Measurements from ENCODE around the gene TMEM121B.
A peak's percentile ranks its signal among the peaks of the same experiment; 100 is the strongest.

Gene TMEM121B

DNA sequence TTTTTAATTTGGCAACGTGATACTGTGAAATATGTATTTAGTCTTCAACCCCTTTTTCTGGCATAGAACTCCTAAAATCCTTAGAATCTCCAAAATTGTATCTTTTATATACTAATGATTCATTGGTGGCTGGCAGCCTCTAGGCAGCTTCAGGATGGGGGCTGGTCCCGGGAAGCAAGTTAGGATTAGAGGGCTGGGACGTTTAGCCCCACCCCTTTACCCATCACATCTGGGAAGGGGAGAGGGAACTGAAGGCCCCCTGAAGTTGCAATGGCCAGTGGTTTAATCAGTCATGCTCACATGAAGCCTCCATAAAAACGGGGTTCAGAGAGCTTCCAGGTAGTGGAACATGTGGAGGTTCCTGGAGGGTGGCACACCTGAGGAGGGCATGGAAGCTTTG lies 29.3 kb downstream of the TMEM121B start:
- DNase-seq (ENCODE audit: low read depth) = no peak

DNA sequence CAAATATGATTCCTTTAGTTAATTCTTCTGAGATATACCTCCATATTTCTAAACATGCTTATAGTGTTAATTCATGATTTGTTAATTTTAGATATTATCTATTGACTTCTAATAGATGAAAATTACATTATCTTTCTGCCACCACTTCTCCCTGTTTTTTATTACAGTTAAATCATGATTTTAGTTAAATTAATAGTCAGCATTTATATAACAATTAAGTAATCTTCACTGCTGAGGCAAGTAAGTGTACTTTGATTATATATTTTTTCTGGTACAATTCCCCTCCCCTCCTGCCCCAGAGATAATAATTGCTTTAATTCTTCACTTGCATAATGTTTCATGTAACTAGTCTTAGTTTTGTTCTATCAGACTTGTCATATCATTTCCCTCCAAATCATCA lies 30.6 kb downstream of the TMEM121B start:
- no peak for DNase-seq (ENCODE audit: low read depth)

DNA sequence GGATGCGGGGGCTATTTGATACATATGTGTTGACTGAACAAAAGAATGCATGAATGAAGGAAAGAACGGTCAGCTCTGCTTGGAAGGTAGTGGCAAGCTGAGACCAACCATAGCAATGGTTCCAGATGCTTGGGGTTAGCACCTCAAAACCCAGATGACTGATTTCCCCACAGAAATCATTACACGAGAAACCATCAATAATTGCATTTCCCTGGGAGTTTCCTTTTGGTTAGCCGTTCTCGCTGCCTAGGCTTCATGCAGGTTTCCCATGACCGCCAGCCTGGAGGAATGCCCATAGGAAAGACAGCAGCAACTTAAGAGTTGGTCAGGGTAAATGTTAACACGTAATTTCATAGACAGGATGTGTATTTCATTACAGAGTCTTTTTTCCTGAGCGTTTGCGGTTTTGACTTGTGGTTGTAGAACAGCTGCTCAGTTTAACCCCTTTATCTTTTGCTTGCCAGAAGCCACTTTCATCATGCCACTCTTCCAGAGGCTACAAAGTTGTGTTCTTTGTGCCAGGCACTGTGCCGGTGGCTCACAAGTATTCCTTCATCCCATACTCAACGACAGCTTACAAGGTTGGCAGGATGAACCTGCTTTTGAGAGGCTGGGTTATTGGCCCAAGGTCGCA lies 33.5 kb downstream of the TMEM121B start:
- DNase-seq (ENCODE audit: low read depth) = no peak

DNA sequence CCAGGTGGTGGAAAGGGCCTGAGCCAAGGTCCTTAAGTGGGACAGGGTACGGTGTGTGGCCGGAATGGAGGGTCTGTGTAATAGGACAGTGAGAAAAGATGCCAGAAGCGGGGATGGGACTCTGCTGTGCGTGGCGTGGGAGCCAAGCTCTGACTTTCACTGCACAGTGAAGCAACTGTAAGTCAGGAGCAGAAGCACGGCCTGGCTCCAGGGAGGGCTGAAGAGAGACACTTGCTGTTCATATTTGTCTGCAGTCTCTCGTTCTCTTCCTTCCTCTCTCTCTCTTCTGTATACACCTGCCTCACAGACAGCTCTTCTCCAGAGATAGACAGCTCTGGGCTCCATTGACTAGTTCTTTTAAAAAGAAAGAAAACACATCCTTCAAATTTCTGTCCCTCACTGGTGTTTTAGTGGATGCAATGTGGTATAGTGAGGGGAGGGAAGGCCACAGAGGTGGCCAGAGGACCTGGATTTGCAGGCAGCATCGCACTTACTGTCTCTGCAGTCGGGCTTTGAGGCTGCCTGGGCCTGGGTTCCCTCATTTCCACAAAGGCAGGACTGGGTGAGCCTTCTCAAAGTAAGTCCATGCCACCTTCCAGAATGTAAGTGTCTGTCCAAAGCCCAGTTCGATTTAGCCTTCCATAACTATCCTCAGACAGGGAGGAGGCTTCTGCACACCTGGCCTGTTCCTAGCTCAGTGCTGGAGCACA lies 34.2 kb downstream of the TMEM121B start:
- DNase-seq (ENCODE audit: low read depth) = no peak

DNA sequence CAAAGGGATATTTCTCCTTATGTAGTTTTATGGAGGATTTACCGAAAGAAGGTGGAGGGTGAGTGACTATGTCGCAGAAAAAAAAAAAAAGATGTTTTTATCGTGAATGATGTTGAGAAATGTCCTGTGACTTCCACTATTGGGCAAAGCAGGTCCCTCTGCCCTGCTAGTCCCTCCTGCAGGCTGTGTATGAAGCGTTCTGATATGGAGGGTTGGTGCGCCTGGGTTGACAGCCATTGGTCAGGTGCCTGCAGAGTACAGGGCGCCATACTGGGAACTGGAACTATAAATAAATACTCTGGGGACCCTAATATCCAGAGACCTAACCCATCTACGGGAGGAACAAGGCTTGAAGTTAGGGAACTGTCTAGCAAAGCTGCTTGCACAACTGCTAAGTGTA lies 34.9 kb downstream of the TMEM121B start:
- DNase-seq (ENCODE audit: low read depth) = no peak

DNA sequence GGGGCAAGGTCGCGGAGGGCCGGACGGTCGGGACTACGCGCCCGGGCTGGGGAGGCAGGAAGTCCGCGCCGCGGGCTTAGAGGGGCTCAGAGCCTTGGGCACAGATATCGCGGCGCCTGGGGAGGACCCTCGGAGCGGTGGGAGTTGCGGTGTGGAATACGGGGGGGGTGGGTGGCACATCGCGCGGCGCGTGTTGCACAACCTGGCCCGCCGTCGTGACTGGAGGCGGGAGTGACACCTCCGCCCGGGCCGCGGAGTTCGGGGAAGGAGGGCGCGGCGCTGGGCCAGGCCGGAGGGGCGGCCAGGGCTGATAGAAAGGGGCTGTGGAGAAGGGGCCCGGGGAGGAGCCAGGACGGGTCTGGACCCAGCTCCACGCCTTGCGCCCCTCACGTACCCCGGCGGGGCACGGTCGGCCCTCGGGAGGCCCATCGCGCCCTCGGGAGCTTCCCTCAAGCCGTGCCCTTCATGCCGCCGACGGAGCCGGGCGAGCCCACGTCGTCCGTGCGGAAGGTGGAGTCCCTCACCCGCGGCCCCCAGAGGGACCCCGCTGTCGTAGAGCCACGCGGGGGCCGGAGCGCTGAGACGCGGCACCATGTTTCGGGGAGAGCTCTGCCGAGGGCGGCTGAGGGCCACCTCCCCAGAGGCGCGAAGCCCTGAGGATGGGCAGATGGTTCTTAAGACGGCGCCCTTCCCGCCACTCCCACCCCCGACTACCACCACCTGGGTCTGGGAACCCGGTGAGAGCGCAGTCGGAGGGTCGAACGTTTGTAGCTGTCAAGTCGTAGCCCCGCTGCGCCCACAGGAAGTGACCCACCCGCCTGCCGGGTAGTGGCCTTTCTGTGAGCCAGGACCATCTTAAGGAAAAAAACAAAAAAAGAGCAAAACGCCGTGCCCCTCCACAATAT lies 35.6 kb downstream of the TMEM121B start:
- no peak for DNase-seq (ENCODE audit: low read depth)

DNA sequence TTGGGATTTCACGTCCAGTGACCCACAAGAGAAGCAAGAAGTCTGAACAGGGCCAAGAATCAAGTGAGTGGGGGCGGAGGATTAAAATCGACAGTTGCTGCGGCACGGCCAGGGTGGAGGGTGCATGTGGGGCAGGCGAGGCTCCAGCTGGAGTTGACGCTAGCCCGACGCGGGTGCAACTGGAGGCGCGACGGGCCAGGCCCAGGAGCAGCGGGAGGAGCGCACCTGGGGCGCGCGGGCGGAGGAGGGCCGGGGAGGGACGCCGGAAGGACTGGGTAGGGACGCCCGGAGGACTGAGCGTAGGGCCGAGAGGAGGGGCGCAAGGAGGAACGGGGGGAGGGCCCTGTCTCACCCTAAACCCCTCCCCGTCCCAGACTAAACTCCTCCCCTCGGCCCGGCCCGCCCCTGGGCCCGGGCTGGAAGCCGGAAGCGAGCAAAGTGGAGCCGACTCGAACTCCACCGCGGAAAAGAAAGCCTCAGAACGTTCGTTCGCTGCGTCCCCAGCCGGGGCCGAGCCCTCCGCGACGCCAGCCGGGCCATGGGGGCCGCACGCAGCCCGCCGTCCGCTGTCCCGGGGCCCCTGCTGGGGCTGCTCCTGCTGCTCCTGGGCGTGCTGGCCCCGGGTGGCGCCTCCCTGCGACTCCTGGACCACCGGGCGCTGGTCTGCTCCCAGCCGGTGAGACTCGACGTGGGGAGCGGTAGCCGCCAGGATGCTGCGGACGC lies 36.4 kb downstream of the TMEM121B start, which contains the start of gene IL17RA:
Gene IL17RA, plus strand, starts transcription at position 447 of the 723 bp plus-strand sequence. Its CDS starts 92 bp downstream, at position 539.
- DNase-seq (ENCODE audit: low read depth) = peak; percentile 91

DNA sequence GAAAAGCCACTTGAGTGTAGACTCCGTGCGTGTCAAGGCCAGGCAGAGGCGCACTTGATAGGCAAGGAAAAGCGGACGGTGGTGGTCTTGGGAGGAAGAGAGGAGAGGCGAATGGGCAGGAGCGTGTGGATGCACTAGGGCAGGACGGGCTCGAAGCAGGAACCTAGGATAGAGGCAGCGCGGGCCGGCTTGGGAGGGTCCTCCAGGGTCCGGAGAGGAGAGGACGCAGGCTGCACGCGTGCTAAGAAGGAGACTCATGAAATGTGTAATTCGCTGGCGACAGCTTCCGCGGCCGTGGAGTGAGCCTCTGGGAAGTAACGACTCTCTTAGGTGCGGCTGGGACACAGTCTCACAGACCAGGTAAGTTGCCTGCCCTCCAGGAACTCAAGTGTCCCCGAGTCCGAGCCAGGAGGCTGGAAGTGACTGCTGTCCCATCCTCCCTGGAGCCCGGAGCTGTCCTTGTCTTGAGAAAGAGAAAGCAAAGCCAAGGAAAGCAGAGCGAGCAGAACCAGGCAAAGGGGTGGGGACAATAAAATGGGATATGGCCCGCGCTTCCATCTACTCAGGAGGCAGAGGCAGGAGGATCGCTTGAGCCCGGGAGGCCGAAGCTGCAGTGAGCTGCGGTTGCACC lies 37.2 kb downstream of the TMEM121B start:
- no peak for DNase-seq (ENCODE audit: low read depth)

DNA sequence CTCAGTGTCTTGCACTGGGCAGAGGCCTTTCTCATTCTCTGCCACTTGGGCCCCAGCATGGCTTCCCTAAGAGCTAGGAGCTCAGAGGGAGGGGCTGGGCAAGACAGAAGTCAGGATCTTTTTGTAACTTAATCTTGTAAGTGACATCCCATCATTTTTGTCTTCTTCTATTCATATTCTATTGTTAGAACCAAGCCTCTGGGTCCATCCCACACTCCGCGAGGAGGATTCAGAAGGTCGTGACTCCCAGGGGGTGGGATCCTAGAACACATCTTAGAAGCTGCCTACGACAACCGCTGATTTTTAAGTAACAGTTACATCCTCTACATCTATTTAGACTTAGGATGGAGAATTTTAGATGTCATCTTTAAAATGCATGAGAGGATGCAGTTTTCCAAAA lies 37.9 kb downstream of the TMEM121B start:
- no peak for DNase-seq (ENCODE audit: low read depth)

DNA sequence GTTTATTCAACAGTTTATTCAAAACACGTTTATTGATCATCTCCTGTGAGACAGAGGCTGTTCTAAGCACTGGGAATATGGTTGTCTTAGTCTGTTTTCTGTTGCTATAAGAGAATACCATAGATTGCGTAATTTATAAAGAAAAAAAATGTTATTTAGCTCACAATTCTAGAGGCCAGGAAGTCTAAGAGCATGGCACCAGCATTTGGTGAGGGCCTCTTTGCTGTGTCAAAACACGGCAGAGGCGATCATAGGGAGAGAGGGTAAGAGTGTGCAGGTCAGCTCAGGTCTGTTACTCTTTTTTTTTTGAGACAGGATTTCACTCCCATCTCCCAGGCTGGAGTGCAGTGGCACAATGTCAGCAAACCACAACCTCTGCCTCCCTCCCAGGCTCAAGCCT lies 41.6 kb downstream of the TMEM121B start:
- no peak for DNase-seq (ENCODE audit: low read depth)

DNA sequence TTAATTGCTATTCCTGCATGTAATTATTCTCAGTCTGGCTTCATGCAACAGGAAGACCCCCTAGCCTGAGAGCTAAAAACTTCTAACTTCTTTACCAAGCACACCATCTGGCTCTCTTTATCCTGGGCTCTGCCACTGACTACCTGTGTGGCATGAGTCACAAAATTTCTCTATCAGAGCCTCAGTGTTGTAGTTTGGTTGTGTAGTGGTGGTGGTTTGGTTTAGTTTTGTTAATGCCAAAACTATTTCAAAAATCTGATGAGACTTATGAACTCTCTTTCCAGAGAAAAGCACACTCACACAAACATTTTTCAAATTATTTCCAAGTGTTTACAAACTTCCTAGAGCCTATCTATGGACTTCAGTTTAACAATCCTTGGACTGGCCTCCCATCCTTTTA lies 43.9 kb downstream of the TMEM121B start:
- no peak for DNase-seq (ENCODE audit: low read depth)

DNA sequence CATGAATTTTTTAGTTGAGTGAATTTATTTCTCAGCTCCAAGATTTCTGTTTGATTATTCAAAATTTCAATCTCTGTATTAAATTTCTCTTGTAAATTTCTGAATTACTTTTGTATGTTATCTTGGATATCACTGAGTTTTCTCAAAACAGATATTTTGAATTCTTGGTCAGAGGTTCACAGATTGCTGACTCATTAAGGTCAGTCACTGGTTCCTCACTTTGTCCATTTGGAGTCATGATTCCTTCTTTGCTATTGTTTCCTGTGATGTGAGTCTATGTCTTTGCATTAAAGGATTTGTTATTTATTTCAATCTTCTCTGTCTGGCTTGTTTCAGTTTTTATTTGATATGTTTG lies 46.5 kb downstream of the TMEM121B start:
- DNase-seq (ENCODE audit: low read depth) = no peak

DNA sequence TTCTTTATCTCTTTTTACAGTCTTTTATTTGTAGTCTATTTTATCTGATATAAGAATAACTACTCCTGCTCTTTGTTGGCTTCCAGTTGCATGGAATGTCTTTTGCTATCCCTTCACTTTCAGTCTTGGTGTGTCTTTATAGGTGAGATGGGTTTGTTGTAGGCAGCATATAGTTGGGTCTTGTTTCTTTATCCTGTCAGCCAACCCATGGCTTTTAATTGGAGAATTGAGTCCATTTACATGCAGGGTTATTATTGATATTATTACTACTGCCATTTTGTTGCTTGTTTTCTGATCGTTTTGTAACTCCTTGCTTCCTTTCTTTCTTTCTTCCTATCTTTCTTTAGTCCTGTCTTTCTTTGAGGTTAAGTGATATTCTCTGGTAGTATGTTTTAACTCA lies 48.3 kb downstream of the TMEM121B start:
- no peak for DNase-seq (ENCODE audit: low read depth)

Measured in activated T-cell treated with anti-CD3 and anti-CD28 coated beads for 24 hours (primary cell).